Fibroblast of lung (primary cell): ENCODE measurements around the gene NDRG3. TPM values are rescaled to one million over a fixed set of nuclear protein-coding genes. Genes with fewer than 3 reads are reported as not detected.
A peak's percentile ranks its signal among the peaks of the same experiment; 100 is the strongest.

ENCODE experiments used
- DNase-seq, 2 donors: peaks; one replicate each; pipeline versions ENCODE4 v3.0.0 to v3.0.0-alpha.2; 2010; ENCODE audit warnings: low read depth in 2 of 2
- H2AFZ ChIP-seq: 2 replicates; pipeline ENCODE4 v1.5.1; 2012; ENCODE audit warnings: low read length, control low read depth, inconsistent platforms
- H3K27ac ChIP-seq: 2 replicates; pipeline ENCODE4 v1.5.1; 2011; ENCODE audit warnings: low read length, control low read depth; ENCODE audit not compliant: insufficient read depth
- H3K27me3 ChIP-seq: 2 replicates; pipeline ENCODE4 v1.5.1; 2011; ENCODE audit warnings: mild to moderate bottlenecking, low read length; ENCODE audit not compliant: control insufficient read depth, insufficient read depth
- H3K36me3 ChIP-seq: 2 replicates; pipeline ENCODE4 v1.5.1; 2011; ENCODE audit warnings: low read length; ENCODE audit not compliant: control insufficient read depth, insufficient read depth
- H3K4me1 ChIP-seq: 2 replicates; pipeline ENCODE4 v1.5.1; 2011; ENCODE audit warnings: low read length; ENCODE audit not compliant: control insufficient read depth, insufficient read depth; ENCODE audit errors: extremely low read depth
- H3K4me2 ChIP-seq: 2 replicates; pipeline ENCODE4 v1.5.1; 2011; ENCODE audit warnings: low read length, control low read depth; ENCODE audit not compliant: insufficient read depth; ENCODE audit errors: extremely low read depth
- H3K4me3 ChIP-seq, 4 experiments: fragments of 200-600 bp in 1 of 4; sonication (generic) in 1 of 4; replicated peaks in 1 of 4; 2 replicates each; pipeline ENCODE4 v1.5.1; 2011 to 2016; ENCODE audit warnings: low read length in 4 of 4, low read depth in 3 of 4, mild to moderate bottlenecking in 3 of 4, control low read depth in 2 of 4, inconsistent platforms in 1 of 4, mixed read lengths in 1 of 4; ENCODE audit not compliant: insufficient read depth in 1 of 4; ENCODE audit errors: control extremely low read depth in 1 of 4
- H3K79me2 ChIP-seq: 2 replicates; pipeline ENCODE4 v1.5.1; 2012; ENCODE audit warnings: mild to moderate bottlenecking, low read length, inconsistent platforms; ENCODE audit not compliant: control insufficient read depth, insufficient read depth
- H3K9ac ChIP-seq: 2 replicates; pipeline ENCODE4 v1.5.1; 2011; ENCODE audit warnings: mild to moderate bottlenecking, low read length, control low read depth; ENCODE audit not compliant: insufficient read depth
- H3K9me3 ChIP-seq: 2 replicates; pipeline ENCODE4 v1.5.1; 2012; ENCODE audit warnings: low read depth, low read length; ENCODE audit not compliant: control insufficient read depth, insufficient read depth
- H4K20me1 ChIP-seq: 2 replicates; pipeline ENCODE4 v1.5.1; 2011; ENCODE audit warnings: low read length; ENCODE audit not compliant: control insufficient read depth, insufficient read depth; ENCODE audit errors: extremely low read depth
- CTCF ChIP-seq, 2 donors: IDR thresholded peaks in 1 of 2; conservative IDR thresholded peaks in 1 of 2; 1 replicate in 1 of 2; 2 replicates in 1 of 2; pipeline ENCODE4 v1.5.1; 2011 to 2012; ENCODE audit warnings: low read length in 2 of 2, control low read depth in 1 of 2, inconsistent platforms in 1 of 2, low read depth in 1 of 2, mild to moderate bottlenecking in 1 of 2
- EZH2 ChIP-seq: IDR thresholded peaks from 2 replicates; pipeline ENCODE4 v1.5.1; 2012; ENCODE audit warnings: low read length, control low read depth, mild to moderate bottlenecking; ENCODE audit errors: missing control alignments
- polyA plus RNA-seq, 2 donors: library from polyadenylated mRNA; depleted of rRNA in 1 of 2; stranded (reverse) in 1 of 2; unstranded in 1 of 2; fragments of >200 nt; gene quantifications; 2 replicates each; pipeline ENCODE4 v1.2.1, GENCODE V29; 2011 to 2012; ENCODE audit warnings: missing spikeins in 1 of 2
- total RNA-seq: library from RNA; depleted of rRNA; stranded (reverse); fragments of >200 nt; gene quantifications from 2 replicates; pipeline ENCODE4 v1.2.1, GENCODE V29; 2014

Gene NDRG3
- total and polyA plus RNA-seq, 2 donors (not counting 1 experiment from before 2014, with no cell fraction given) = 37.8 TPM

- DNase-seq = peak; percentile 96 to 98
- peak within 1 kb of the TSS; percentile 89 for H2AFZ ChIP-seq
Measured at GRCh38 chr20:36605399-36606157, 140.3 kb downstream of the NDRG3 start, which contains the start of gene RAB5IF. Gene RAB5IF, plus strand, starts transcription at chr20:36605779. Its CDS starts 173 bp downstream, at chr20:36605952.

GRCh38 chr20:36604952-36605398 lies 140.9 kb downstream of the NDRG3 start:
- no peaks in the 10 kb centered on the region for H3K27me3 ChIP-seq
- H2AFZ ChIP-seq = peak overlapping the region; percentile 89
- H3K79me2 ChIP-seq = peaks cover 26% of the 10 kb centered on the region
- H4K20me1 ChIP-seq = no peaks in the 10 kb centered on the region
- H3K4me2 ChIP-seq = peak overlapping the region; percentile 77
- peak overlapping the region; percentile 20 for H3K9ac ChIP-seq
- TF ChIP-seq CTCF (conservative IDR thresholded peaks at IDR 0.05 in 1 of 2, IDR thresholded peaks at IDR 0.05 in 1 of 2; ENCODE audit: low read depth in 1 of 2, low read length in 2 of 2) (no peak), EZH2 (no peak)
- no peaks in the 10 kb centered on the region for H3K4me1 ChIP-seq
- H3K27ac ChIP-seq = peak overlapping the region; percentile 89
- H3K36me3 ChIP-seq = peaks cover 5% of the 10 kb centered on the region
- no peak for DNase-seq
- peak overlapping the region; percentile 21 to 46 (median 31) for H3K4me3 ChIP-seq
- H3K9me3 ChIP-seq = no peaks in the 10 kb centered on the region

More at GRCh38 chr20:36605399-36606157, 140.3 kb downstream of the NDRG3 start, which contains the start of gene RAB5IF:
- Histone ChIP-seq H3K36me3 (peaks cover 5% of the 10 kb centered on the region), H3K79me2 (peaks cover 26% of the 10 kb centered on the region), H3K27ac (peak within 1 kb of the TSS; percentile 89), H3K9me3 (no peaks in the 10 kb centered on the region), H3K4me3 (peak within 1 kb of the TSS; percentile 90 to 97 (median 95)), H3K4me1 (no peaks in the 10 kb centered on the region), H3K4me2 (peak within 1 kb of the TSS; percentile 94), H3K27me3 (no peaks in the 10 kb centered on the region), H3K9ac (peak within 1 kb of the TSS; percentile 89), H4K20me1 (no peaks in the 10 kb centered on the region)
- TF ChIP-seq EZH2 (no peak), CTCF (conservative IDR thresholded peaks at IDR 0.05 in 1 of 2, IDR thresholded peaks at IDR 0.05 in 1 of 2; ENCODE audit: low read depth in 1 of 2, low read length in 2 of 2) (peak; percentile 80 to 86)

Other genes starting within 250 kb of the NDRG3 start
- 9.2 and 25.4 TPM in 2 replicates for gene MYL9, start 204.6 kb downstream of the NDRG3 start, total RNA-seq
- gene MYL9, start 204.6 kb downstream of the NDRG3 start, polyA plus RNA-seq = 178 and 457 TPM in 2 replicates
- gene TGIF2, start 172.5 kb downstream of the NDRG3 start, total RNA-seq = 3.8 and 5.6 TPM in 2 replicates
- 5.9 and 9.9 TPM in 2 replicates for gene TGIF2, start 172.5 kb downstream of the NDRG3 start, polyA plus RNA-seq
- 58.0 and 61.9 TPM in 2 replicates for gene RAB5IF, start 140.3 kb downstream of the NDRG3 start, total RNA-seq
- gene RAB5IF, start 140.3 kb downstream of the NDRG3 start, polyA plus RNA-seq = 104 and 114 TPM in 2 replicates
- not detected in 2 replicates for gene SLA2, start 99.9 kb downstream of the NDRG3 start, total RNA-seq
- gene SLA2, start 99.9 kb downstream of the NDRG3 start, polyA plus RNA-seq = not detected in 2 replicates
- 4.6 and 8.3 TPM in 2 replicates for gene DSN1, start 27.7 kb upstream of the NDRG3 start, total RNA-seq
- 13.4 and 24.0 TPM in 2 replicates for gene DSN1, start 27.7 kb upstream of the NDRG3 start, polyA plus RNA-seq
- under 0.01 TPM in 1 of 2 replicates, not detected in the other for gene TLDC2, start 130.0 kb upstream of the NDRG3 start, total RNA-seq
- gene TLDC2, start 130.0 kb upstream of the NDRG3 start, polyA plus RNA-seq = 0.09 TPM in 2 replicates
- gene SAMHD1, start 205.6 kb upstream of the NDRG3 start, total RNA-seq = 29.5 and 47.2 TPM in 2 replicates
- gene SAMHD1, start 205.6 kb upstream of the NDRG3 start, polyA plus RNA-seq = 25.9 and 34.2 TPM in 2 replicates